ENCODE results near the gene CROCC.

The CROCC gene

DNA sequence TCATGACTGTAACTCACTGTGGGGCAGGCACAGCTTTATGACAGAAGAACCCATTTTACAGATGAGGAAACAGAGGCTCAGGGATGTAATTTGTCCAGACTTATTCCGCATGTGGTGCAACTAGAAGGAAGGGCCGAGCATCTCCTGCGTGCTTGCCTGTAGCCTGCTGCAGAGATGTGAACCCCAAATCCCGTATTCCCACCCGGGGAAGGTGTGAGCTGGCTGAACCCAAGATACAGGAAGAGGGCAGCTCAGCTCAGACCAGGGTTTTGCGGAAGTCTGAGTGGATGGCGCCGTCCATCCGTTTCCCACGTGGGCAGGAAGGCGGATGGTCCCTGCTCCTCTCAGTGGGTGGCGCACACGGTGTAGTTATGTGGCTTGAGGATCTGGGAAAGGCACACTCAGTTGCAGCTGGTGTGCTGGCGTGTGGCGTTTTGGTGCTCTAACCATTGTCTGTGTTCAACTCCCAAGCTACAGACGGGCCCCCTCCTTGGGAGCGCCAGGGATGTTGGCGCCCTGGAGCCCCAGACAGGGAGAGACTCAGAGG lies 1.2 kb downstream of the CROCC start:
- peak; percentile 72; the same call in 1 of the 2 replicates for TF ChIP-seq SPI1 (IDR thresholded peaks at IDR 0.05; ENCODE audit: borderline replicate concordance, low read depth)
- TF ChIP-seq GABPA (IDR thresholded peaks at IDR 0.05; ENCODE audit: low read depth), result no peak
- peak in 1 of 2 experiments; percentile 31 for DNase-seq (ENCODE audit: low read depth in 1 of 2, low spot score in 1 of 2)
- Histone ChIP-seq H3K4me3 (replicated peaks; ENCODE audit: insufficient read depth, low read length) (no peak overlapping the region), H3K27ac (replicated peaks) (no peak overlapping the region), H3K27me3 (ENCODE audit: insufficient read depth, poor library complexity, severe bottlenecking) (peaks cover 8% of the 10 kb centered on the region)

DNA sequence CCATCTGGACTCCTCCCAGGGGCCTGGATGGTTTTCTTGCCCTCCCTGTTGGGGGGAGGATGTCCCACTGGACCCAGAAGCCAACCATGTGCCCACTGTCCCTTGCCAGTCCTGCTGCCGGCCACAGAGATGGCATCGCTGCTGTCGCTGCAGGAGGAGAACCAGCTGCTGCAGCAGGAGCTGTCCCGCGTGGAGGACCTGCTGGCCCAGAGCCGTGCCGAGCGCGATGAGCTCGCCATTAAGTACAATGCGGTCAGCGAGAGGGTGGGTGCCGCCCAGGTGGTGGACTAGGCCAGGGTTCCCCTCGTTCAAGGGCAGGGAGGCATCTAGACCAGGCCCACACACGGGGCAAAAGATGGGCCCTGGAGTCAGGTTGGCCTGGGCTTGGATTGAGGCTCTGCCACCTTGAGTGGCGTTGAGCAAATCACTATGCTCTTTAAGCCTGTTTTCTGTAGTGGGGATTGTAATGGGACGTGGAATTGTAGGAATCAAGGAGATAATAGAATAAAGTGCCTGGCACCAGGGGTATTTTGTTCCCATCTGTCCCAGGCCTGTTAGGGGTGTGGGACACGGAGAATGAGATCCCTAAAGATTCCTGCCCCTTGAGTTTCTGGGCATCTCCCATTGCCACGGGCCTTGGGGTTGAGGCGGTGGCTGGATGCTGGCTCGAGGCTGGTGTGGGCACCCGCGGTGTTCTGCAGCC lies 2.6 kb downstream of the CROCC start:
- TF ChIP-seq GABPA (IDR thresholded peaks at IDR 0.05; ENCODE audit: low read depth) (no peak), POLR2AphosphoS5 (IDR thresholded peaks at IDR 0.05; ENCODE audit: low read depth) (no peak), REST (IDR thresholded peaks at IDR 0.05; ENCODE audit: insufficient replicate concordance, low read depth) (no peak), SPI1 (IDR thresholded peaks at IDR 0.05; ENCODE audit: borderline replicate concordance, low read depth) (no peak)
- TF ChIP-seq, protein P1, sequence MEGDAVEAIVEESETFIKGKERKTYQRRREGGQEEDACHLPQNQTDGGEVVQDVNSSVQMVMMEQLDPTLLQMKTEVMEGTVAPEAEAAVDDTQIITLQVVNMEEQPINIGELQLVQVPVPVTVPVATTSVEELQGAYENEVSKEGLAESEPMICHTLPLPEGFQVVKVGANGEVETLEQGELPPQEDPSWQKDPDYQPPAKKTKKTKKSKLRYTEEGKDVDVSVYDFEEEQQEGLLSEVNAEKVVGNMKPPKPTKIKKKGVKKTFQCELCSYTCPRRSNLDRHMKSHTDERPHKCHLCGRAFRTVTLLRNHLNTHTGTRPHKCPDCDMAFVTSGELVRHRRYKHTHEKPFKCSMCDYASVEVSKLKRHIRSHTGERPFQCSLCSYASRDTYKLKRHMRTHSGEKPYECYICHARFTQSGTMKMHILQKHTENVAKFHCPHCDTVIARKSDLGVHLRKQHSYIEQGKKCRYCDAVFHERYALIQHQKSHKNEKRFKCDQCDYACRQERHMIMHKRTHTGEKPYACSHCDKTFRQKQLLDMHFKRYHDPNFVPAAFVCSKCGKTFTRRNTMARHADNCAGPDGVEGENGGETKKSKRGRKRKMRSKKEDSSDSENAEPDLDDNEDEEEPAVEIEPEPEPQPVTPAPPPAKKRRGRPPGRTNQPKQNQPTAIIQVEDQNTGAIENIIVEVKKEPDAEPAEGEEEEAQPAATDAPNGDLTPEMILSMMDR (IDR thresholded peaks at IDR 0.05; ENCODE audit: insufficient read depth, low read length), result no peak
- H3K27ac ChIP-seq (replicated peaks), result no peak overlapping the region
- no peak overlapping the region for H3K4me3 ChIP-seq (replicated peaks; ENCODE audit: insufficient read depth, low read length)
- no peak for DNase-seq (ENCODE audit: low read depth in 1 of 2, low spot score in 1 of 2)
- H3K27me3 ChIP-seq (ENCODE audit: insufficient read depth, poor library complexity, severe bottlenecking), result peaks cover 8% of the 10 kb centered on the region

GRCh38 chr1:16924919-16925477 lies 3.3 kb downstream of the CROCC start:
- Histone ChIP-seq H3K27me3 (ENCODE audit: insufficient read depth, poor library complexity, severe bottlenecking) (peaks cover 8% of the 10 kb centered on the region), H3K4me3 (replicated peaks; ENCODE audit: insufficient read depth, low read length) (no peak overlapping the region), H3K27ac (replicated peaks) (no peak overlapping the region)
- no peak for DNase-seq (ENCODE audit: low read depth in 1 of 2, low spot score in 1 of 2)
- TF ChIP-seq SPI1 (IDR thresholded peaks at IDR 0.05; ENCODE audit: borderline replicate concordance, low read depth), result no peak
- no peak for TF ChIP-seq POLR2AphosphoS5 (IDR thresholded peaks at IDR 0.05; ENCODE audit: low read depth)
- no peak for TF ChIP-seq REST (IDR thresholded peaks at IDR 0.05; ENCODE audit: insufficient replicate concordance, low read depth)
- TF ChIP-seq, protein P1 (IDR thresholded peaks at IDR 0.05; ENCODE audit: insufficient read depth, low read length), result no peak
- TF ChIP-seq GABPA (IDR thresholded peaks at IDR 0.05; ENCODE audit: low read depth), result no peak

DNA sequence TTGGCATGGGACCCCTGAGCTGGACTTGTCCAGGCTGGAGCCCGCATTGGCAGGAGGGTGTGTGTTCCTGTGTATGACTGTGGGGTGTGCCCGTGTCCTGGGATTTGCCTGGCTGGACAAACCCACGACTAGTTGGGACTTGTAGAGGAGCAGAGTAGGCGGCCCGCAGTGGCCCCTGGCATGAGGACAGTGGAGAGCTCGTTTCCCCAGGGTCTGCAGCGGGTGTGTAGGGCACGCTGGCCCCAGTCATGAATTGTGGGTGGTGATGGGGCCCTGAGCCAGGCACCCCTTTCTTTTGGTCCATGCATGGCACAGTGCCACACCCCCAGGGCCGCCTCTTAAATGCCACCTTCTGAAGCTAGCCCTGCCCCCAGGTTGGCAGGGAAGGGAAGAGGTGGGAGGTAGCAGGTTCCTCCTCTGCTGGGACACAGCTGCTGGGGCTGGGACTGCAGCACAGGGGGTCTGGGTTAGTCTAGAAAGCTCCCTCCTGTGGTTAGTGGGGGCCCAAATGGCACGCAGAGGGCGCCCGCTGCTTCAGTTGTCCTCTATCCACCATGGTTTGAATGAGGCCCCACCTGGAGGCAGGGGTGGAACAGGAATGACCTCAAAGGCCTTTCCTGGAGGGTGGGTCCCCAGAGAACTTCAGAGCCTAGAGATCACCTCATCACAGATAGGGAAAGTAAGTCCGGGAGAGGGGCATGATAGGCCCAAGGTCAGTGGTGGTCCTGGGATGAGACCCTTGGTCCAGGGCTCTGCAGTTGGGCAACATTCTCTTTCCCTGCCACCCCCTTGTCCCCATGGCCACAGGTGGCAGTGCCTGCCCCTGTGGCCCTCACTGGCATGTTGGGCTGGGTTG lies 4.1 kb downstream of the CROCC start:
- H3K27me3 ChIP-seq (ENCODE audit: insufficient read depth, poor library complexity, severe bottlenecking), result peaks cover 8% of the 10 kb centered on the region
- TF ChIP-seq, protein P1 (IDR thresholded peaks at IDR 0.05; ENCODE audit: insufficient read depth, low read length), result no peak
- no peak for TF ChIP-seq REST (IDR thresholded peaks at IDR 0.05; ENCODE audit: insufficient replicate concordance, low read depth)
- TF ChIP-seq GABPA (IDR thresholded peaks at IDR 0.05; ENCODE audit: low read depth), result no peak
- no peak for TF ChIP-seq POLR2AphosphoS5 (IDR thresholded peaks at IDR 0.05; ENCODE audit: low read depth)
- no peak for TF ChIP-seq SPI1 (IDR thresholded peaks at IDR 0.05; ENCODE audit: borderline replicate concordance, low read depth)
- no peak for DNase-seq (ENCODE audit: low read depth in 1 of 2, low spot score in 1 of 2)
- H3K27ac ChIP-seq (replicated peaks), result no peak overlapping the region
- no peak overlapping the region for H3K4me3 ChIP-seq (replicated peaks; ENCODE audit: insufficient read depth, low read length)
